GM12891 (cell line): ENCODE results near the gene CHCHD6.

ENCODE experiments used
- PAX5 ChIP-seq: IDR thresholded peaks from 2 replicates; pipeline ENCODE4 v1.6.1; 2011; ENCODE audit warnings: low read length, moderate library complexity, mild to moderate bottlenecking; ENCODE audit not compliant: insufficient read depth, severe bottlenecking
- POLR2A ChIP-seq: IDR thresholded peaks from 2 replicates; pipeline ENCODE4 v1.6.1; 2011; ENCODE audit warnings: low read depth, low read length, control low read depth
- POLR2AphosphoS5 ChIP-seq: IDR thresholded peaks from 2 replicates; pipeline ENCODE4 v1.6.1; 2011; ENCODE audit warnings: low read depth, low read length, control low read depth
- POU2F2 ChIP-seq: IDR thresholded peaks from 2 replicates; pipeline ENCODE4 v1.6.1; 2011; ENCODE audit warnings: low read depth, mild to moderate bottlenecking, control low read depth, low read length, moderate library complexity
- SPI1 ChIP-seq: IDR thresholded peaks from 2 replicates; pipeline ENCODE4 v1.6.1; 2011; ENCODE audit warnings: low read depth, low read length, control low read depth
- TAF1 ChIP-seq: IDR thresholded peaks from 2 replicates; pipeline ENCODE4 v1.6.1; 2011; ENCODE audit warnings: low read depth, low read length, control low read depth

GRCh38 chr3:126915015-126915414, 211.0 kb downstream of the CHCHD6 start:
- TF ChIP-seq POLR2AphosphoS5 (no peak), POLR2A (no peak), TAF1 (no peak), POU2F2 (no peak), SPI1 (no peak), PAX5 (no peak)
